OCI-LY3 (cell line): Measurements from ENCODE around the gene TUG1.

Experiments used
- EZH2phosphoT487 ChIP-seq: fragments of 200-600 bp; shearing (Covaris generic); IDR thresholded peaks from 2 replicates; pipeline ENCODE4 v1.6.1; 2018; ENCODE audit warnings: antibody characterized with exemption, mixed run types, low read depth
- TF ChIP-seq, protein P1 (sequence below): fragments of 200-600, 300-600 bp; sonication (generic); IDR thresholded peaks from 2 replicates; pipeline ENCODE4 v1.5.1; 2014; ENCODE audit warnings: antibody characterized with exemption, low read length, low read depth

DNA sequence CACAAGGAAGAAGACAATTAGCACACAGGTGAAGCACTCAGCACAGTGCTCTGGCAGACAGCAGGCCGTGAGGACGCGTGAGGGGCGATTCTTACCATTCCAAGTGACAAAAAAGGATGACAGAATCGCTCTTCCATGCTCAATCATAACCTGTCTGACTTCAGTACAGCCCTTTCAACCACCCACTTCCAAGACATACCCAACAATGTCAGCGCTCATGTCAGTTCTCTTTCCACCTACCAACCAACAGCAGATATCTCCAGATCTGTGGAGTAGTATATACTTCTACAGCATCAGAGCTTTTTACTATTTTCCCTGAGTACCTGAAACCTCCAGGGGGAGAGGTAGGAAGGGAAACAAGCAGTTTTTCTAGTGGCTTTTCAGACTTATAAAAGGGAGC is 40.7 kb upstream of the TUG1 start:
- TF ChIP-seq, protein P1, sequence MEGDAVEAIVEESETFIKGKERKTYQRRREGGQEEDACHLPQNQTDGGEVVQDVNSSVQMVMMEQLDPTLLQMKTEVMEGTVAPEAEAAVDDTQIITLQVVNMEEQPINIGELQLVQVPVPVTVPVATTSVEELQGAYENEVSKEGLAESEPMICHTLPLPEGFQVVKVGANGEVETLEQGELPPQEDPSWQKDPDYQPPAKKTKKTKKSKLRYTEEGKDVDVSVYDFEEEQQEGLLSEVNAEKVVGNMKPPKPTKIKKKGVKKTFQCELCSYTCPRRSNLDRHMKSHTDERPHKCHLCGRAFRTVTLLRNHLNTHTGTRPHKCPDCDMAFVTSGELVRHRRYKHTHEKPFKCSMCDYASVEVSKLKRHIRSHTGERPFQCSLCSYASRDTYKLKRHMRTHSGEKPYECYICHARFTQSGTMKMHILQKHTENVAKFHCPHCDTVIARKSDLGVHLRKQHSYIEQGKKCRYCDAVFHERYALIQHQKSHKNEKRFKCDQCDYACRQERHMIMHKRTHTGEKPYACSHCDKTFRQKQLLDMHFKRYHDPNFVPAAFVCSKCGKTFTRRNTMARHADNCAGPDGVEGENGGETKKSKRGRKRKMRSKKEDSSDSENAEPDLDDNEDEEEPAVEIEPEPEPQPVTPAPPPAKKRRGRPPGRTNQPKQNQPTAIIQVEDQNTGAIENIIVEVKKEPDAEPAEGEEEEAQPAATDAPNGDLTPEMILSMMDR = no peak
- no peak for TF ChIP-seq EZH2phosphoT487
